Uterus (tissue), 4 donors: ENCODE results near the gene GAP43. TPM values are rescaled to one million over a fixed set of nuclear protein-coding genes. Genes with fewer than 3 reads are reported as not detected.

Experiments used
- DNase-seq, 2 donors: peaks; one replicate each; pipeline ENCODE4 v3.0.0-alpha.2; 2019 to 2020
- H3K27ac ChIP-seq, 2 donors: fragments of 200-600 bp; sonication (generic); 1 replicate in 1 of 2; 2 replicates in 1 of 2; pipeline ENCODE4 v1.5.1; 2016 to 2018
- H3K27me3 ChIP-seq, 2 donors: fragments of 200-600 bp; sonication (generic); one replicate each; pipeline ENCODE4 v1.5.1; 2018 to 2019; ENCODE audit warnings: control low read depth in 1 of 2
- H3K36me3 ChIP-seq, 2 donors: fragments of 200-600 bp; sonication (generic); one replicate each; pipeline ENCODE4 v1.5.1; 2019; ENCODE audit warnings: control low read depth in 1 of 2
- H3K4me1 ChIP-seq, 2 donors: fragments of 200-600 bp; sonication (generic); one replicate each; pipeline ENCODE4 v1.5.1; 2018 to 2019; ENCODE audit warnings: control low read depth in 1 of 2
- H3K4me3 ChIP-seq, 2 donors: fragments of 200-600 bp; sonication (generic); 1 replicate in 1 of 2; 2 replicates in 1 of 2; pipeline ENCODE4 v1.5.1; 2018 to 2019; ENCODE audit warnings: mild to moderate bottlenecking in 1 of 2
- H3K9me3 ChIP-seq, 2 donors: fragments of 200-600 bp; sonication (generic); one replicate each; pipeline ENCODE4 v1.5.1; 2019; ENCODE audit warnings: control low read depth in 1 of 2
- POLR2A ChIP-seq, 2 donors: fragments of 450-650 bp; IDR thresholded peaks; one replicate each; pipeline ENCODE4 v1.6.1; 2016; ENCODE audit warnings: antibody characterized with exemption in 2 of 2, mild to moderate bottlenecking in 1 of 2, moderate library complexity in 1 of 2
- intact Hi-C: fragments of 100-400 bp; cut with DNase I; formaldehyde crosslinking; loops from one replicate; pipeline ENCODE4 v1.15.1; 2023; ENCODE audit warnings: low total_unique reads
- total RNA-seq, 4 donors: library from RNA; depleted of rRNA in 3 of 4; stranded (reverse); fragments of >200 nt in 3 of 4; gene quantifications; one replicate each; pipeline versions ENCODE4 v1.1.0 to v1.2.4, GENCODE V29; 2014 to 2023
- TF ChIP-seq, protein P1 (sequence below), 4 experiments: fragments of 200-600 bp in 2 of 4; fragments of 450-650 bp in 2 of 4; sonication (generic) in 2 of 4; IDR thresholded peaks; one replicate each; pipeline ENCODE4 v1.5.1; 2016 to 2019; ENCODE audit warnings: antibody characterized with exemption in 4 of 4, mild to moderate bottlenecking in 2 of 4, moderate library complexity in 1 of 4
- donor health status: DM: yes; HTN: yes; CAD: no.

GAP43 gene
- total RNA-seq, 4 donors from 2014 or later, result 7.0 TPM; not detected in 3

DNA sequence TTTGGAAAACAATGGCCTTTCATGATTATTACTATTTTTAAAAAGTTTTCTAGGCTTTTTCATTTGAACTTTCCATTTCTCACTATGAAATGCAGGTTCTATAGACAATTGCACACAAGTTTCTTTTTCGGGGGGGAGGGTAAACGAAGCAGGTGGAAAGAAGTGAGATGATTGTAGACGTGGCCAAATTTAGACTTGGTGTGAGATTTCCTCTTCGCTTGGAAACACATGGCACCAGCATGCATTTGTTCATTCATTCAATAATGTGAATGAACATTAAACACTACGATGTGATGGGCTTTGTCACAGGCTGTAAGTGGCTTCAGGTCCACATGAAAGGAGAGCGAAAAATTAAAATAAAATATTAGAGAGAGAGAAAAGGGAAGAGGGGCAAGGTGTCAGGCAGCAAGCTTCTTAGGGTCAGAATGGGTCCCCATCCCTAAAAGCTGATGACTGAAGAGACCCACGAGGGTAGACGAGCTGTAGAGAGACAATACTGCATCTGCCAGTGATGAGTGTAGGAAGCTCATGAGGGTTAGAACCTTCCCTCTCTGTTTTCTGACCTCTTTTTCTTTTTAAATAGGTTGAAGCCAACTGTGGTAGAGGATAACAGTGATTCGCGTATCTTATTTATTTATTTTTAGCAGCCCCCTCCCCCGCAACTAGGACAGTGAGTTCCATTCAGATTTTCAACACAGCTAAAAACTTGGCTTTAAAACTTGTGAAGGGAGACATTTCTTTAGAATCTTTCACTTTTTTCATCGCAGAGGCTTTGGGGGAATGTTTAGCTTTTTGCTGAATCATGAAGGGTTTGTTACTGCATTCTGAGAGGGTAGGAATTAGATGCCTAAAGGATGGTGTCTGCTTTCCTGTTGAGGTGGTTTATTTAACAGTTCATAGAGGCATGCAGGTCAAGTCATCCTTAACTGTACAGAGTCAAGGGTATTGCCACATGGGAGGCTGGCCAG is 36.2 kb downstream of the GAP43 start:
- DNase-seq, result no peak
- Histone ChIP-seq H3K9me3 (no peaks in the 10 kb centered on the region), H3K36me3 (no peaks in the 10 kb centered on the region), H3K27ac (peak overlapping the region; percentile 97 to 98), H3K27me3 (no peaks in the 10 kb centered on the region), H3K4me1 (no peaks in the 10 kb centered on the region), H3K4me3 (peak overlapping the region; percentile 57 to 80)
- TF ChIP-seq, protein P1, sequence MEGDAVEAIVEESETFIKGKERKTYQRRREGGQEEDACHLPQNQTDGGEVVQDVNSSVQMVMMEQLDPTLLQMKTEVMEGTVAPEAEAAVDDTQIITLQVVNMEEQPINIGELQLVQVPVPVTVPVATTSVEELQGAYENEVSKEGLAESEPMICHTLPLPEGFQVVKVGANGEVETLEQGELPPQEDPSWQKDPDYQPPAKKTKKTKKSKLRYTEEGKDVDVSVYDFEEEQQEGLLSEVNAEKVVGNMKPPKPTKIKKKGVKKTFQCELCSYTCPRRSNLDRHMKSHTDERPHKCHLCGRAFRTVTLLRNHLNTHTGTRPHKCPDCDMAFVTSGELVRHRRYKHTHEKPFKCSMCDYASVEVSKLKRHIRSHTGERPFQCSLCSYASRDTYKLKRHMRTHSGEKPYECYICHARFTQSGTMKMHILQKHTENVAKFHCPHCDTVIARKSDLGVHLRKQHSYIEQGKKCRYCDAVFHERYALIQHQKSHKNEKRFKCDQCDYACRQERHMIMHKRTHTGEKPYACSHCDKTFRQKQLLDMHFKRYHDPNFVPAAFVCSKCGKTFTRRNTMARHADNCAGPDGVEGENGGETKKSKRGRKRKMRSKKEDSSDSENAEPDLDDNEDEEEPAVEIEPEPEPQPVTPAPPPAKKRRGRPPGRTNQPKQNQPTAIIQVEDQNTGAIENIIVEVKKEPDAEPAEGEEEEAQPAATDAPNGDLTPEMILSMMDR (IDR thresholded peaks at IDR 0.05), result no peak
- no peak for TF ChIP-seq POLR2A (IDR thresholded peaks at IDR 0.05)
- intact Hi-C loops, result no loop called here

- Histone ChIP-seq H3K4me1 (no peaks in the 10 kb centered on the region), H3K27me3 (no peaks in the 10 kb centered on the region), H3K36me3 (no peaks in the 10 kb centered on the region), H3K9me3 (no peaks in the 10 kb centered on the region), H3K4me3 (no peak overlapping the region), H3K27ac (peak overlapping the region; percentile 97 to 98)
- DNase-seq, result no peak
- intact Hi-C loops, result no loop called here
- TF ChIP-seq, protein P1 (IDR thresholded peaks at IDR 0.05), result no peak
Measured at GRCh38 chr3:115660646-115661337, 37.5 kb downstream of the GAP43 start.

- no peak overlapping the region for H3K27ac ChIP-seq
- no peak overlapping the region for H3K4me3 ChIP-seq
- H3K9me3 ChIP-seq, result no peaks in the 10 kb centered on the region
- H3K36me3 ChIP-seq, result no peaks in the 10 kb centered on the region
- DNase-seq, result no peak
- H3K27me3 ChIP-seq, result no peaks in the 10 kb centered on the region
- intact Hi-C loops, result no loop called here
- H3K4me1 ChIP-seq, result no peaks in the 10 kb centered on the region
- TF ChIP-seq POLR2A (IDR thresholded peaks at IDR 0.05), result no peak
- TF ChIP-seq, protein P1 (IDR thresholded peaks at IDR 0.05), result no peak
Measured at GRCh38 chr3:115662356-115662755, 39.0 kb downstream of the GAP43 start.

DNA sequence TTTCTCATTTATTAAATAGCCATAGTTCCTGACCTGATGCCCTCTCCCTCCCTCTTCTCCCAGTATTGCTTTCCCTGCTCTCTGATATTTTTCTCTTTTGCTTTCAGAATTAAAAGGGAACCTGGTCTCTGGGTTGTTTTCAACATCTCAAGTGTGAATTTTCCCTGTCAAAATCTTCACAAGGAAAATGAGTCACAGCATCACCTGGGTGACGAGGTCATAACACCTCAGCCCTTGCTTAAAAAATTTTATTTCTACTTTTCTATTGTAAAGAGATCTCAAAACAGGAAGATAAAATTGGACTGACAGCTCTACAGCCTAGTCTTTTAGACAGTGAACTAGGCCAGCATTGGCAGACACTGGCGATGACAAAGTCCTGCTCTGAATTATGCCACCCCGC is 40.1 kb downstream of the GAP43 start:
- DNase-seq, result no peak
- Histone ChIP-seq H3K4me1 (no peaks in the 10 kb centered on the region), H3K27me3 (no peaks in the 10 kb centered on the region), H3K27ac (no peak overlapping the region), H3K4me3 (no peak overlapping the region), H3K36me3 (no peaks in the 10 kb centered on the region), H3K9me3 (no peaks in the 10 kb centered on the region)
- TF ChIP-seq, protein P1 (IDR thresholded peaks at IDR 0.05), result no peak
- no peak for TF ChIP-seq POLR2A (IDR thresholded peaks at IDR 0.05)
- intact Hi-C loops, result no loop called here

DNA sequence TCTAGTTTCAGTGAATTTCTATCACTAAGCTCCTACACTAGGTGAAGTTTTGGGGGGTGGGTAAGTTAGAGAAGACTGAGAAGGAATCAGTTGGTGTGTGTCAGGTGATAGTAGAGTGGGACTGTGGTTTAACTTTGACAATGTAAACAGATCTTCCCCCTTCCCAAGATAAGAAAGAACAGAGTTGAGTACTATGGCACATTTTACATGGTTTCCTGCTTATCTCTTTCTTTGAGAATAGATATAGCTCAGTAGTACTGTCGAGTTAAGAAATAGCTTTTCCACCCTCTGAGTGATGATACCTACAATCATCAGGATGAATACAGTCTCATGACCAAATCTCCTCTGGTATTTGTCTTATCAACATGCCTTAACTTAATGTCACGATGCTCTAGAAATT is 42.8 kb downstream of the GAP43 start:
- no peak for DNase-seq
- Histone ChIP-seq H3K27ac (no peak overlapping the region), H3K9me3 (no peaks in the 10 kb centered on the region), H3K36me3 (no peaks in the 10 kb centered on the region), H3K27me3 (no peaks in the 10 kb centered on the region), H3K4me1 (no peaks in the 10 kb centered on the region), H3K4me3 (no peak overlapping the region)
- TF ChIP-seq POLR2A (IDR thresholded peaks at IDR 0.05), result no peak
- TF ChIP-seq, protein P1 (IDR thresholded peaks at IDR 0.05), result no peak
- intact Hi-C loops, result no loop called here
